GM12873 (cell line): ENCODE measurements around the gene HLCS.

Experiments used
- TF ChIP-seq, protein P1 (sequence below): IDR thresholded peaks from 2 replicates; pipeline ENCODE4 v1.5.1; 2012; ENCODE audit warnings: low read depth, mild to moderate bottlenecking, moderate library complexity, low read length, control low read depth; ENCODE audit not compliant: insufficient read depth; ENCODE audit errors: missing control alignments

HLCS gene

DNA sequence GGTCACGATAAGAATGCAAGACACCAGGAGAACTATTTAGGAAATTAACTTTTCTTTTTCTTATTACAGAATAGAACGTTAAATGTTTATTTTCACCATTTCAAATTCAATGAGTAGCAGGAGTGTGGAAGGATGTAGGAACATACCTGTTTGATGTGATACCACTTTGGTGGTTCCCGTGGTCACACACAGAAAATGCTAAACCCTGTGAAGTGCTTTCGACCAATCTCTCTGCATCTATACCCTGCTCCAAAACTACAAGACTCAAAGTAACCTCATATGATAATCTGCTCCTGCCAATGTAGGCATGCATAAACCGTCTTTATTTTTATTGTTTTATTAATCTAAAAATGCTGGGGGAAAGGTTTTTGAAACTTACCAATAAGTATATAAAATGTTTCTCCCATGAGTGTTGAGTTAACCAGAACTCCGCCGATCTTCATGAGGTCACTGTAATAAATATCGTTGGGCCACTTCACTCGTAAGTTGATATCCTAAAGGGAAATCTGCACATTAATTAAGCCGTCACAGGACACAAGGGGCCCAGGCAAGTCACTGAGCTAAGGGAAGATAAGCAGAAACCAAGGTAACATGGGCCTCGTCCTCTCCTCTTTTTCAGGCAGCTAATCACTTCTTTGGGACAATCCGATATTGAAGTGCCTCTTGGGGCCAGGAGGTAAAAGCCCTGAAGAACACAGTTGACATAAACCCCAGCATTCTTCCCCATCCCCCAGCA, 207.0 kb downstream of the HLCS start:
- TF ChIP-seq, protein P1, sequence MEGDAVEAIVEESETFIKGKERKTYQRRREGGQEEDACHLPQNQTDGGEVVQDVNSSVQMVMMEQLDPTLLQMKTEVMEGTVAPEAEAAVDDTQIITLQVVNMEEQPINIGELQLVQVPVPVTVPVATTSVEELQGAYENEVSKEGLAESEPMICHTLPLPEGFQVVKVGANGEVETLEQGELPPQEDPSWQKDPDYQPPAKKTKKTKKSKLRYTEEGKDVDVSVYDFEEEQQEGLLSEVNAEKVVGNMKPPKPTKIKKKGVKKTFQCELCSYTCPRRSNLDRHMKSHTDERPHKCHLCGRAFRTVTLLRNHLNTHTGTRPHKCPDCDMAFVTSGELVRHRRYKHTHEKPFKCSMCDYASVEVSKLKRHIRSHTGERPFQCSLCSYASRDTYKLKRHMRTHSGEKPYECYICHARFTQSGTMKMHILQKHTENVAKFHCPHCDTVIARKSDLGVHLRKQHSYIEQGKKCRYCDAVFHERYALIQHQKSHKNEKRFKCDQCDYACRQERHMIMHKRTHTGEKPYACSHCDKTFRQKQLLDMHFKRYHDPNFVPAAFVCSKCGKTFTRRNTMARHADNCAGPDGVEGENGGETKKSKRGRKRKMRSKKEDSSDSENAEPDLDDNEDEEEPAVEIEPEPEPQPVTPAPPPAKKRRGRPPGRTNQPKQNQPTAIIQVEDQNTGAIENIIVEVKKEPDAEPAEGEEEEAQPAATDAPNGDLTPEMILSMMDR = no peak

DNA sequence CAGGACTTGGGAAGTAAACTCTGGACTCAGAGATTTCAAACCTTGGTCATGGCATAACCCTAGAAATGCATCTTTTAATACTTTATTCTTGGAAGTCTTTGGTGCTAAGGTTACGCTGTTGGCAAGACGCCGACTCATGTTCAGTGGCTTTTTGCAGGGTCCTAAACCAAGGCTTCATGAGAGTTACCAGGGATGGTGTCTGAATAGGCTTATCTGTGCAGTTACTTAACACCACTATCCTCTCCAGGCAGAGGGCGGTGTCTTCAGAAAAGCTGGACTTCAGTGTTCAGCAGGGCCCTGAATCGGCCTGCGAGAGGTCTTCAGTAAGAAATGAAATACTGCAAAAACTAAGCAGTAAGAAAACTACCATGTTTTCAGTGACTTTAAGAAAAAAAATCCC, 209.3 kb downstream of the HLCS start:
- TF ChIP-seq, protein P1 = no peak

DNA sequence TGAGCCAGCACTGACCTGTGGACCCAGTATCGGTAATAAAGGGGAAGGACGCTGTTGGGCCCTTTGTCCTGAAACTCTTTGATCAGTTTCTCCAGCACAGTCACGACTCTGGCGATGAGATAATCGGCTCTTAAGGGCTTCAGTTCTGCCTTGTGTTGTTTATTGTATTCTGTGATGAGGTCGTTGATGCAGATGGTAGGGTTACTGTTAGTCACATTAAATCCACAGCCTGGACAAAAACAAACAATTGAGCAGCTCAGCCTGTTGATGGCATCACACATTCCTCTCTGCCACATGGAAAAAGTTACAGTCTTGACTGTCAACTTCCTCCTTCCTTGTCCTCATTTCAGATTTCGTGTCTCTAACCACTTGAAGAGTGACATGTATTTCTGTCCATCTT, 209.9 kb downstream of the HLCS start:
- TF ChIP-seq, protein P1 = no peak

DNA sequence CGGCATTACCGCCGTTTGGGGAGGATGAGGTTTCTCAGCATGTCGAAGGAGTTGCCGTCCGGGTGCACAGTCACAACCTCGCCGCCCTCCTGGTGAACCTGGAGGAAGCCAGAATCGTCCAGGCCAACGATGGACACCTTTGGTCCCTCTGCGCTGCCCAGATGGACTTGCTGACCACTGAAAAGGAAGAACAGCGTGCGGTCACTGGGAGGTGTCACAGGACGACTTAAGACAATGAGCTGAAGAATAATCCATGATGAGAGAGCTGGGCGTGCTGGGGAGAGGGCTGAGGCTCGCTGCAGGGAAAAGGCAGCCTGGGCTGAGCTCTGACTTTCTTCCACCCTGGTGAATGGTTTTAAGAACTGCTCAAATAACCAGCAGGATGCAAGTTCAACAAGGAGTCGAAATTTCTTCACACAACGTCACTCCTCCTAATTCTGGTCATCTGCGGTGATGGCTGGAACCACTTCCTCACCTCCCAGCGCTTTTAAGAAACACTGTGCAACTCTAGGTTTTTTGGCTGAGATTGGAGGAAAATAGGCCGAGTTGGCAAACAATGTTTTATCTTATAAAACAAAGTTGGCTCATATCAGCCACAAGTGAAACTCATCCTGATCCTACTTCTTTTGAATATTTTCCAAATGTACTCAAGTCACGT, 212.1 kb downstream of the HLCS start:
- TF ChIP-seq, protein P1 = no peak

DNA sequence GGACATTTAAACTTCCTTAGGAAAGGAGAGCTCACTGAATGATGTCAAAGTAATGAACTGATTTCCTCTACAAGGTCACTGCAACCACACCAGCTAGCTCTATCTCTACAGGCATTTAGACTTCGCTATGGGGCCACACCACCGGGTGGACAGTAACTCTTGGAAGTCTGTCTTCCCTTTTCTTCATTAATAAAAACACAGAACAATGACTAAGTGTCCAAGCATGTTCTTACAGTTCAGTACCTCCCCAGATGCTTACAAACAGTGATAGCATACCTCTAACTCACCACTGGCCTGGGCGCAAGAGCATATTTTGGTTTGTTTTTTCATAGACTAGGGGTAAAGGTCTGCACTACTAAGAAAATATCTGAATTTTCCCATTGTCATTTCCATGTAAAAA, 212.9 kb downstream of the HLCS start:
- TF ChIP-seq, protein P1 = no peak

GRCh38 chr21:36751383-36751782, 215.1 kb downstream of the HLCS start:
- TF ChIP-seq, protein P1 = no peak

GRCh38 chr21:36750576-36750959, 215.9 kb downstream of the HLCS start:
- TF ChIP-seq, protein P1 = no peak
